K562 (cell line): ENCODE results near the gene CLIP2. TPM values are rescaled to one million over a fixed set of nuclear protein-coding genes. Genes with fewer than 3 reads are reported as not detected.

Experiments used
- BRF1 ChIP-seq: IDR thresholded peaks from 3 replicates; pipeline ENCODE4 v1.6.1; 2011; ENCODE audit warnings: borderline replicate concordance, mild to moderate bottlenecking; ENCODE audit not compliant: insufficient read length; ENCODE audit errors: extremely low read depth
- ESRRB ChIP-seq: fragments of 250-450 bp; sonication (Bioruptor Pico); IDR thresholded peaks from 2 replicates; pipeline ENCODE4 v1.5.0; 2020; ENCODE audit warnings: mild to moderate bottlenecking, moderate library complexity, borderline replicate concordance
- KHSRP ChIP-seq: fragments of 450-650 bp; IDR thresholded peaks from 2 replicates; pipeline ENCODE4 v1.6.1; 2017
- PHF8 ChIP-seq: fragments of 200-600 bp; sonication (generic); IDR thresholded peaks from 2 replicates; pipeline ENCODE4 v1.6.1; 2012; ENCODE audit warnings: mixed run types, mild to moderate bottlenecking, inconsistent platforms, low read length, moderate library complexity, borderline replicate concordance
- POLR2G ChIP-seq: fragments of 200-400 bp; formaldehyde crosslinking; IDR thresholded peaks from 2 replicates; pipeline ENCODE4 v1.6.1; 2017; ENCODE audit warnings: low read depth, mild to moderate bottlenecking, antibody characterized with exemption, low read length, moderate library complexity
- RBFOX2 ChIP-seq: fragments of 200-400 bp; formaldehyde crosslinking; IDR thresholded peaks from 2 replicates; pipeline ENCODE4 v1.6.1; 2017; ENCODE audit warnings: low read depth, mild to moderate bottlenecking, low read length, moderate library complexity
- RBM14 ChIP-seq: fragments of 200-400 bp; formaldehyde crosslinking; IDR thresholded peaks from 2 replicates; pipeline ENCODE4 v1.6.1; 2018; ENCODE audit warnings: low read depth, mild to moderate bottlenecking, low read length, moderate library complexity, borderline replicate concordance; ENCODE audit not compliant: insufficient read depth
- TAF1 ChIP-seq: IDR thresholded peaks from 2 replicates; pipeline ENCODE4 v1.6.1; 2011; ENCODE audit warnings: mild to moderate bottlenecking, low read length, moderate library complexity; ENCODE audit not compliant: insufficient read depth, control insufficient read depth, severe bottlenecking; ENCODE audit errors: extremely low read depth
- ZNF134 ChIP-seq: fragments of 250-450 bp; sonication (Bioruptor Pico); conservative IDR thresholded peaks from 2 replicates; pipeline ENCODE4 v1.4.0; 2020
- ZNF584 ChIP-seq: fragments of 200-800 bp; sonication (Bioruptor generic); IDR thresholded peaks from 2 replicates; pipeline ENCODE4 v1.6.1; 2016; ENCODE audit warnings: low read depth, mild to moderate bottlenecking, missing genetic modification characterization, missing compliant biosample characterization
- ZNF79 ChIP-seq: fragments of 250-450 bp; sonication (Bioruptor Pico); IDR thresholded peaks from 2 replicates; pipeline ENCODE4 v1.4.0; 2020; ENCODE audit warnings: low read depth, mild to moderate bottlenecking, moderate library complexity
- polyA plus RNA-seq, 8 experiments: library from polyadenylated mRNA; depleted of rRNA in 4 of 8; stranded (reverse) in 5 of 8; unstranded in 3 of 8; fragments of >200 nt; fragmentation: Nextera tagmentation in 2 of 8; fragmentation: Illumina TruSeq in 1 of 8; extraction: Ambion mirVana in 2 of 8; extraction: Trizol in 1 of 8; gene quantifications; 2 replicates each; pipeline versions ENCODE4 v1.2.1 to v1.2.3, GENCODE V29; 2011 to 2014; ENCODE audit warnings: inconsistent platforms in 1 of 8, missing spikeins in 1 of 8
- total RNA-seq, 7 experiments: library from RNA; depleted of rRNA in 6 of 7; stranded (reverse); fragments of >200 nt in 6 of 7; fragmentation: Illumina TruSeq in 2 of 7; extraction: Trizol in 2 of 7; gene quantifications; 2 replicates each; pipeline versions ENCODE4 v1.2.1 to v1.2.3, GENCODE V29; 2011 to 2021; ENCODE audit warnings: low replicate concordance in 1 of 7
- TF ChIP-seq, protein P1 (sequence below): IDR thresholded peaks from 2 replicates; pipeline ENCODE4 v1.6.1; 2012; ENCODE audit warnings: low read depth, low read length, improper control_type of control experiment, borderline replicate concordance
- TF ChIP-seq, protein P2 (sequence below), 2 experiments: fragments of 250-450 bp in 1 of 2; fragments of 450-650 bp in 1 of 2; sonication (Bioruptor Pico) in 1 of 2; IDR thresholded peaks; 2 replicates each; pipeline versions ENCODE4 v1.6.1 to v1.8.0; 2016 to 2021; ENCODE audit warnings: mild to moderate bottlenecking in 2 of 2, moderate library complexity in 2 of 2, missing compliant biosample characterization in 1 of 2, missing genetic modification characterization in 1 of 2
- TF ChIP-seq, protein P3 (sequence below): fragments of 200-800 bp; sonication (Bioruptor generic); IDR thresholded peaks from 2 replicates; pipeline ENCODE4 v1.6.1; 2017; ENCODE audit warnings: missing genetic modification characterization, missing compliant biosample characterization
- TF ChIP-seq, protein P4 (sequence below), 3 experiments: fragments of 200-800 bp in 1 of 3; sonication (Bioruptor generic) in 1 of 3; sonication (generic) in 1 of 3; formaldehyde crosslinking in 1 of 3; IDR thresholded peaks; 2 replicates each; pipeline versions ENCODE4 v1.6.1 to v1.8.0; 2016 to 2022; ENCODE audit warnings: mild to moderate bottlenecking in 2 of 3, missing compliant biosample characterization in 2 of 3, missing genetic modification characterization in 2 of 3, missing genetic modification reagents in 1 of 3
- TF ChIP-seq, protein P5 (sequence below): sonication (generic); formaldehyde crosslinking; IDR thresholded peaks from 2 replicates; pipeline ENCODE4 v1.9.0; 2022; ENCODE audit warnings: mild to moderate bottlenecking, missing genetic modification reagents
- TF ChIP-seq, protein P6 (sequence below): sonication (generic); formaldehyde crosslinking; IDR thresholded peaks from 2 replicates; pipeline ENCODE4 v1.5.0; 2020; ENCODE audit warnings: missing genetic modification reagents

Gene CLIP2
- total and polyA plus RNA-seq, 9 of the 15 experiments (the other 6 are each of a cell fraction or from before 2014, with no cell fraction given): 0.07 to 5.4 (median 2.1) TPM

DNA sequence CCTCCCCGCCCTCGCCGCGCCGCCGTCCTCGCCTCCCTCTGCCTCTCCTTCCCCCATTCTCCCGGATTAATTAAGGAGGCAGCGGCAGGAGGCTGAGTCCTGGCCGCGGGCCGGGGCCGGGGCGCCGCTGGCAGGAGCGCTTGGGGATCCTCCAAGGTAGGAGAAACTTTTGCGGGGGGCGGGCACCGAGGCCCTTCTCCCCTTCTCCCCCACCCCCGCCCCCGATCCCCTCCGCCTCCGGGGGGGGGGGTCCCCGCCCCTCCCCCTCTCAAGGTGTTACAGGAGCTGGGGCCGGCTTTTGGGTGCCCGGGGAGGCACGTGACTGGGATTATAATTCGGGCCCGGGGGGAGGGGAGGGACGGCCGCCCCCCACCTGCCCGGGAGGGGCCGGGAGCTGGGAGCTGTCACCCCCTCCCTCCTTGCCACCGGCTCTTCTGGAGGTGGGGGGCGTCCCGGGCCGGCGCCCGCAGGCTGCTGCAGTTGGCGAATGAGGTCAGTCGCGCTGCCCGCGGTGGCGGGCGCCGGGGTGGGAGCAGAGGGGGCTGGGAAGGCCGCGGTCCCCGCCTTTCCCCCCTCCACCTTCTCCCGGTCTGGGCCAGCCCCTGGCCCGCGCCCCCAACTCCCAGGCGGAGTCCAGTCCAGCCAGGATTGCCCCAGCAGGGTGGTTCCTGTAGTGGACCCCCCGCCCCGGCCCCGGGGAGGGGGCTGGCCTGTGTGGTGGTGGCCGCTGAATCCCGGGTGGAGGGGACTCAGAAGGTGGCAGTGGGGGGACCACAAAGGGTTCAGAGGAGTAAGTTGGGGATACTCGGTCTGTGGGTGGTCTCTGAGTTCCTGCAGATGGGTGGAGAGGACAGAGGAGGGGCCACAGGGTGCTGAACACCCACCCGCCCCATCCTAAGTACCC is 165.1 kb downstream of the CLIP2 start (continued):
- TF ChIP-seq, protein P1, sequence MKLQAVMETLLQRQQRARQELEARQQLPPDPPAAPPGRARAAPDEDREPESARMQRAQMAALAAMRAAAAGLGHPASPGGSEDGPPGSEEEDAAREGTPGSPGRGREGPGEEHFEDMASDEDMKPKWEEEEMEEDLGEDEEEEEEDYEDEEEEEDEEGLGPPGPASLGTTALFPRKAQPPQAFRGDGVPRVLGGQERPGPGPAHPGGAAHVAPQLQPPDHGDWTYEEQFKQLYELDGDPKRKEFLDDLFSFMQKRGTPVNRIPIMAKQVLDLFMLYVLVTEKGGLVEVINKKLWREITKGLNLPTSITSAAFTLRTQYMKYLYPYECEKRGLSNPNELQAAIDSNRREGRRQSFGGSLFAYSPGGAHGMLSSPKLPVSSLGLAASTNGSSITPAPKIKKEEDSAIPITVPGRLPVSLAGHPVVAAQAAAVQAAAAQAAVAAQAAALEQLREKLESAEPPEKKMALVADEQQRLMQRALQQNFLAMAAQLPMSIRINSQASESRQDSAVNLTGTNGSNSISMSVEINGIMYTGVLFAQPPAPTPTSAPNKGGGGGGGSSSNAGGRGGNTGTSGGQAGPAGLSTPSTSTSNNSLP: no peak
- TF ChIP-seq TAF1 (peak; percentile 33), RBM14 (0 out of 2 replicates have a peak, but pooled peaks have one; percentile 40), ZNF584 (CRISPR knock-in tag) (no peak), POLR2G (0 out of 2 replicates have a peak, but pooled peaks have one; percentile 23), ESRRB (no peak), BRF1 (no peak), KHSRP (no peak), ZNF134 (no peak), ZNF79 (CRISPR knock-in tag) (no peak), RBFOX2 (0 out of 2 replicates have a peak, but pooled peaks have one; percentile 19), PHF8 (peak; percentile 17; the same call in 1 of the 2 replicates)
- TF ChIP-seq, protein P2, sequence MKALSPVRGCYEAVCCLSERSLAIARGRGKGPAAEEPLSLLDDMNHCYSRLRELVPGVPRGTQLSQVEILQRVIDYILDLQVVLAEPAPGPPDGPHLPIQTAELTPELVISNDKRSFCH (CRISPR knock-in tag; IDR thresholded peaks at IDR 0.05): no peak
- TF ChIP-seq, protein P2 (tag; IDR thresholded peaks at IDR 0.05): no peak
- TF ChIP-seq, protein P3, sequence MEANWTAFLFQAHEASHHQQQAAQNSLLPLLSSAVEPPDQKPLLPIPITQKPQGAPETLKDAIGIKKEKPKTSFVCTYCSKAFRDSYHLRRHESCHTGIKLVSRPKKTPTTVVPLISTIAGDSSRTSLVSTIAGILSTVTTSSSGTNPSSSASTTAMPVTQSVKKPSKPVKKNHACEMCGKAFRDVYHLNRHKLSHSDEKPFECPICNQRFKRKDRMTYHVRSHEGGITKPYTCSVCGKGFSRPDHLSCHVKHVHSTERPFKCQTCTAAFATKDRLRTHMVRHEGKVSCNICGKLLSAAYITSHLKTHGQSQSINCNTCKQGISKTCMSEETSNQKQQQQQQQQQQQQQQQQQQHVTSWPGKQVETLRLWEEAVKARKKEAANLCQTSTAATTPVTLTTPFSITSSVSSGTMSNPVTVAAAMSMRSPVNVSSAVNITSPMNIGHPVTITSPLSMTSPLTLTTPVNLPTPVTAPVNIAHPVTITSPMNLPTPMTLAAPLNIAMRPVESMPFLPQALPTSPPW (CRISPR knock-in tag): peak; percentile 59
- TF ChIP-seq, protein P4, sequence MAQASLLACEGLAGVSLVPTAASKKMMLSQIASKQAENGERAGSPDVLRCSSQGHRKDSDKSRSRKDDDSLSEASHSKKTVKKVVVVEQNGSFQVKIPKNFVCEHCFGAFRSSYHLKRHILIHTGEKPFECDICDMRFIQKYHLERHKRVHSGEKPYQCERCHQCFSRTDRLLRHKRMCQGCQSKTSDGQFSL (CRISPR knock-in tag; IDR thresholded peaks at IDR 0.05): peak; percentile 47; the same call in 1 of the 2 replicates
- TF ChIP-seq, protein P4 (tag; IDR thresholded peaks at IDR 0.05): peak in 1 of 2 experiments; percentile 83; a peak in 2 of 4 replicates
- TF ChIP-seq, protein P5, sequence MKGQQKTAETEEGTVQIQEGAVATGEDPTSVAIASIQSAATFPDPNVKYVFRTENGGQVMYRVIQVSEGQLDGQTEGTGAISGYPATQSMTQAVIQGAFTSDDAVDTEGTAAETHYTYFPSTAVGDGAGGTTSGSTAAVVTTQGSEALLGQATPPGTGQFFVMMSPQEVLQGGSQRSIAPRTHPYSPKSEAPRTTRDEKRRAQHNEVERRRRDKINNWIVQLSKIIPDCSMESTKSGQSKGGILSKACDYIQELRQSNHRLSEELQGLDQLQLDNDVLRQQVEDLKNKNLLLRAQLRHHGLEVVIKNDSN: 0 out of 2 replicates have a peak, but pooled peaks have one; percentile 13
- TF ChIP-seq, protein P6, sequence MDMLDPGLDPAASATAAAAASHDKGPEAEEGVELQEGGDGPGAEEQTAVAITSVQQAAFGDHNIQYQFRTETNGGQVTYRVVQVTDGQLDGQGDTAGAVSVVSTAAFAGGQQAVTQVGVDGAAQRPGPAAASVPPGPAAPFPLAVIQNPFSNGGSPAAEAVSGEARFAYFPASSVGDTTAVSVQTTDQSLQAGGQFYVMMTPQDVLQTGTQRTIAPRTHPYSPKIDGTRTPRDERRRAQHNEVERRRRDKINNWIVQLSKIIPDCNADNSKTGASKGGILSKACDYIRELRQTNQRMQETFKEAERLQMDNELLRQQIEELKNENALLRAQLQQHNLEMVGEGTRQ (CRISPR knock-in tag): peak; percentile 63
